CD4-positive, alpha-beta T cell treated with Interleukin-4 for 4 hours (primary cell): ENCODE measurements around the gene IRX2.

Experiments used
- DNase-seq: peaks from one replicate; pipeline ENCODE4 v3.0.0-alpha.2; 2020

Gene IRX2

GRCh38 chr5:2755681-2756171 is 4.2 kb upstream of the IRX2 start:
- DNase-seq, result no peak

- DNase-seq, result no peak
Measured at GRCh38 chr5:2755076-2755680, 3.7 kb upstream of the IRX2 start.

- no peak for DNase-seq
Measured at GRCh38 chr5:2754581-2755075, 3.2 kb upstream of the IRX2 start.

- no peak for DNase-seq
Measured at GRCh38 chr5:2753452-2754420, 2.3 kb upstream of the IRX2 start.

- DNase-seq, result no peak
Measured at GRCh38 chr5:2752821-2753439, 1.5 kb upstream of the IRX2 start.

- DNase-seq, result no peak
Measured at GRCh38 chr5:2752059-2752820, 763 bp upstream of the IRX2 start.

- no peak for DNase-seq
Measured at GRCh38 chr5:2750758-2751464, 566 bp downstream of the IRX2 start.

GRCh38 chr5:2750026-2750757 is 1.3 kb downstream of the IRX2 start:
- DNase-seq, result no peak

GRCh38 chr5:2749514-2750025 is 1.9 kb downstream of the IRX2 start:
- no peak for DNase-seq

GRCh38 chr5:2748861-2749513 is 2.5 kb downstream of the IRX2 start:
- DNase-seq, result no peak

GRCh38 chr5:2748179-2748860 is 3.2 kb downstream of the IRX2 start:
- no peak for DNase-seq

GRCh38 chr5:2747363-2748162 is 3.9 kb downstream of the IRX2 start:
- DNase-seq, result no peak

GRCh38 chr5:2746561-2747032 is 4.9 kb downstream of the IRX2 start:
- no peak for DNase-seq

GRCh38 chr5:2744485-2744884 is 7.0 kb downstream of the IRX2 start:
- DNase-seq, result no peak

GRCh38 chr5:2742921-2743679 is 8.4 kb downstream of the IRX2 start:
- no peak for DNase-seq

GRCh38 chr5:2741956-2742355 is 9.5 kb downstream of the IRX2 start:
- DNase-seq, result no peak

- no peak for DNase-seq
Measured at GRCh38 chr5:2740876-2741555, 10.5 kb downstream of the IRX2 start.
